Keratinocyte (primary cell): Measurements from ENCODE around the gene AASS. TPM values are rescaled to one million over a fixed set of nuclear protein-coding genes. Genes with fewer than 3 reads are reported as not detected.
"Not testable (repeated sequence)": the region's sequence is repeated elsewhere in the genome, so short reads cannot be mapped to it uniquely, and the experiment has no call there.

ENCODE experiments used
- DNase-seq: peaks from one replicate; pipeline ENCODE4 v3.0.0-alpha.2; 2011; ENCODE audit warnings: low read depth, missing footprints, low spot score
- FAIRE-seq: peaks from 2 replicates; lab custom pipeline; 2011; peaks lifted over from hg19 to GRCh38; lab: Jason Lieb, UNC
- H2AFZ ChIP-seq: 2 replicates; pipeline ENCODE4 v1.6.0; 2012; ENCODE audit warnings: low read length, control low read depth, inconsistent platforms; ENCODE audit not compliant: control insufficient read depth
- H3K27ac ChIP-seq: 2 replicates; pipeline ENCODE4 v1.5.1; 2011; ENCODE audit warnings: low read length; ENCODE audit not compliant: control insufficient read depth, insufficient read depth
- H3K27me3 ChIP-seq: 3 replicates; pipeline ENCODE4 v1.6.0; 2011; ENCODE audit warnings: low read length; ENCODE audit not compliant: control insufficient read depth, insufficient read depth; ENCODE audit errors: extremely low read depth
- H3K36me3 ChIP-seq, 2 experiments: 2 replicates in 1 of 2; 3 replicates in 1 of 2; pipeline ENCODE4 v1.5.1; 2011; ENCODE audit warnings: low read length in 2 of 2, mild to moderate bottlenecking in 1 of 2; ENCODE audit not compliant: control insufficient read depth in 2 of 2, insufficient read depth in 2 of 2; ENCODE audit errors: extremely low read depth in 1 of 2
- H3K4me1 ChIP-seq: 3 replicates; pipeline ENCODE4 v1.5.1; 2011; ENCODE audit warnings: low read length; ENCODE audit not compliant: control insufficient read depth, insufficient read depth; ENCODE audit errors: extremely low read depth
- H3K4me2 ChIP-seq: 3 replicates; pipeline ENCODE4 v1.6.0; 2011; ENCODE audit warnings: low read depth, low read length; ENCODE audit not compliant: control insufficient read depth, insufficient read depth; ENCODE audit errors: extremely low read depth
- H3K4me3 ChIP-seq, 3 experiments: fragments of 200-600 bp in 1 of 3; sonication (generic) in 1 of 3; 2 replicates in 2 of 3; 3 replicates in 1 of 3; pipeline ENCODE4 v1.5.1; 2011 to 2016; ENCODE audit warnings: low read length in 3 of 3, mild to moderate bottlenecking in 3 of 3, control low read depth in 2 of 3, inconsistent platforms in 1 of 3, low read depth in 1 of 3, mixed read lengths in 1 of 3, mixed run types in 1 of 3, moderate library complexity in 1 of 3; ENCODE audit not compliant: control insufficient read depth in 2 of 3, insufficient read depth in 2 of 3; ENCODE audit errors: extremely low read depth in 1 of 3
- H3K79me2 ChIP-seq: 2 replicates; pipeline ENCODE4 v1.6.0; 2012; ENCODE audit warnings: low read length; ENCODE audit not compliant: control insufficient read depth, insufficient read depth
- H3K9ac ChIP-seq: 3 replicates; pipeline ENCODE4 v1.6.0; 2011; ENCODE audit warnings: low read length; ENCODE audit not compliant: control insufficient read depth, insufficient read depth; ENCODE audit errors: extremely low read depth
- H3K9me1 ChIP-seq: 3 replicates; pipeline ENCODE4 v1.6.0; 2011; ENCODE audit warnings: low read length; ENCODE audit not compliant: control insufficient read depth, insufficient read depth; ENCODE audit errors: extremely low read depth
- H3K9me3 ChIP-seq: 2 replicates; pipeline ENCODE4 v1.5.1; 2012; ENCODE audit warnings: low read depth, low read length; ENCODE audit not compliant: control insufficient read depth
- H4K20me1 ChIP-seq: 3 replicates; pipeline ENCODE4 v1.6.0; 2011; ENCODE audit warnings: low read length; ENCODE audit not compliant: control insufficient read depth, insufficient read depth; ENCODE audit errors: extremely low read depth
- CTCF ChIP-seq, 3 experiments: IDR thresholded peaks in 1 of 3; conservative IDR thresholded peaks in 1 of 3; optimal IDR thresholded peaks in 1 of 3; 2 replicates in 2 of 3; 3 replicates in 1 of 3; pipeline versions ENCODE3 to v1.5.1; 2011; ENCODE audit warnings: low read length in 3 of 3, mild to moderate bottlenecking in 3 of 3, moderate library complexity in 2 of 3, control low read depth in 1 of 3, inconsistent platforms in 1 of 3; ENCODE audit not compliant: insufficient read depth in 2 of 3; ENCODE audit errors: extremely low read depth in 1 of 3
- EZH2 ChIP-seq: IDR thresholded peaks from one replicate; pipeline ENCODE4 v1.6.1; 2012; ENCODE audit warnings: inconsistent platforms, mild to moderate bottlenecking, low read length, moderate library complexity
- dilution Hi-C: fragments of 300-500 bp; cut with MboI; formaldehyde crosslinking; loops from one replicate; pipeline ENCODE4 v1.7.0; 2020; ENCODE audit warnings: low sequenced_read_pairs; ENCODE audit not compliant: extremely low pct_ligation_motif_present
- polyA plus RNA-seq, 5 experiments: library from polyadenylated mRNA; depleted of rRNA in 3 of 5; stranded (reverse) in 3 of 5; stranded (forward) in 1 of 5; unstranded in 1 of 5; fragments of >200 nt; gene quantifications; 1 replicate in 1 of 5; 2 replicates in 3 of 5; 3 replicates in 1 of 5; pipeline versions ENCODE4 v1.2.1 to v1.2.3, GENCODE V29; 2011 to 2012; ENCODE audit warnings: missing spikeins in 2 of 5, low read depth in 1 of 5, low replicate concordance in 1 of 5

Gene AASS
- polyA plus RNA-seq, 1 donor (not counting 4 experiments of a cell fraction or from before 2014, with no cell fraction given), result 10.3 TPM

DNA sequence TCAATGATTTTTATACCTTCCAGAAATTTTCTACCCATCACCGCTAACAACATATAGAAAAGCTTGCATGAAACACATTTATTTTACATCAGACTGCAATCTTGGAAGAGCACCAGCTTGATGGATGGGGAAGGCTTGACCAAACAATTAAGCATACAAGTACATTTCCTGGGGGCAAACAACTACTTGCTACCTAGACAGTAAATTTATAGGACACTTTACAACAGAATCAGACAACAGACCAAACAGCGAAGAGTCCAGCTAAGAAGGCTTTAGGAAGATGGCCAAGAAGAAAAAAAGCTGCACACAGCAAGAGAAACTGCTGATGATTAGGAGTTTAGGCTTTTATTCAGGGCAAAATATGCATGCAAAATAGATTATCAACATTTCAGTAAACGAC, 8.0 kb downstream of the AASS start:
- Histone ChIP-seq H3K9ac (no peak overlapping the region), H3K9me1 (no peaks in the 10 kb centered on the region), H3K79me2 (peaks cover 39% of the 10 kb centered on the region), H3K4me2 (peak overlapping the region; percentile 99), H3K36me3 (no peaks in the 10 kb centered on the region), H3K27me3 (no peaks in the 10 kb centered on the region), H3K27ac (no peak overlapping the region), H3K4me3 (peak overlapping the region in 1 of 3 experiments; percentile 80), H3K9me3 (no peaks in the 10 kb centered on the region), H4K20me1 (no peaks in the 10 kb centered on the region), H2AFZ (no peak overlapping the region), H3K4me1 (peaks cover 42% of the 10 kb centered on the region)
- TF ChIP-seq CTCF (optimal IDR thresholded peaks at IDR 0.05 in 1 of 3, IDR thresholded peaks at IDR 0.05 in 1 of 3, conservative IDR thresholded peaks at IDR 0.05 in 1 of 3; ENCODE audit: extremely low read depth in 1 of 3, insufficient read depth in 2 of 3, low read length in 3 of 3) (no peak), EZH2 (no peak)
- DNase-seq (no peak), FAIRE-seq (peak; percentile 59)
- dilution Hi-C loops, result no loop called here

DNA sequence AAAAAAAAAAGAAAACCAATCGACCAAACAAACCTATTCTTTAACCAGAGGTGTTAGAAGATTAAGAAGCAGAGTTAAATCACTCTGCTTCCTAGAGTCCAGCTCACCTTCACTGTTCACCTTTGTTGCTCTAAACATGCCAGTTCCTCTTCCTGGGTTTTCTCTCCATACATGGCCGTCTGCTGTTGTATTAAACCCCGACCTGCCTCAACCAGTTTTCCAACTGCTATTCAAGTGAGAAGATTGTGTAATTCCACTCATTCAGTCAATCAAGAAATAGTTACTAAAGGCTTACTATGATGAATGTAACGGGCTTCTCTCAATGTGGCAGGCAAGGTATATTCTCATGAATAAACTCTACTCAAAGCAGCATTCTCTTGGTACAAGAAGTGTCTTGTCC, 8.8 kb downstream of the AASS start:
- no peak overlapping the region for H3K4me3 ChIP-seq
- H4K20me1 ChIP-seq, result no peaks in the 10 kb centered on the region
- no peaks in the 10 kb centered on the region for H3K9me1 ChIP-seq
- peak; percentile 32 for DNase-seq
- FAIRE-seq, result peak; percentile 80
- no peaks in the 10 kb centered on the region for H3K9me3 ChIP-seq
- no peak overlapping the region for H3K27ac ChIP-seq
- H3K9ac ChIP-seq, result no peak overlapping the region
- H3K36me3 ChIP-seq, result no peaks in the 10 kb centered on the region
- peaks cover 39% of the 10 kb centered on the region for H3K79me2 ChIP-seq
- dilution Hi-C loops, result no loop called here
- H3K4me1 ChIP-seq, result peaks cover 35% of the 10 kb centered on the region
- H3K4me2 ChIP-seq, result peak overlapping the region; percentile 99
- H3K27me3 ChIP-seq, result no peaks in the 10 kb centered on the region
- H2AFZ ChIP-seq, result peak overlapping the region; percentile 42
- TF ChIP-seq EZH2, result no peak
- TF ChIP-seq CTCF (optimal IDR thresholded peaks at IDR 0.05 in 1 of 3, IDR thresholded peaks at IDR 0.05 in 1 of 3, conservative IDR thresholded peaks at IDR 0.05 in 1 of 3; ENCODE audit: extremely low read depth in 1 of 3, insufficient read depth in 2 of 3, low read length in 3 of 3), result no peak

GRCh38 chr7:122134793-122135192, 9.3 kb downstream of the AASS start:
- H3K9ac ChIP-seq, DNase-seq, H3K36me3 ChIP-seq, H3K4me3 ChIP-seq, H3K4me2 ChIP-seq, FAIRE-seq, H3K27me3 ChIP-seq, dilution Hi-C loops, H2AFZ ChIP-seq, H4K20me1 ChIP-seq, H3K27ac ChIP-seq, H3K9me3 ChIP-seq, H3K9me1 ChIP-seq: not testable (repeated sequence)
- Histone ChIP-seq H3K4me1 (peaks cover 35% of the 10 kb centered on the region), H3K79me2 (peaks cover 36% of the 10 kb centered on the region)
